Lower leg skin (tissue), 4 donors: ENCODE measurements around the gene CDC14A. TPM values are rescaled to one million over a fixed set of nuclear protein-coding genes. Genes with fewer than 3 reads are reported as not detected.

Experiments
- DNase-seq, 2 donors: peaks; one replicate each; pipeline ENCODE4 v3.0.0-alpha.2; 2019; ENCODE audit warnings: low spot score in 2 of 2
- H3K4me3 ChIP-seq: fragments of 200-600 bp; sonication (generic); 2 replicates; pipeline ENCODE4 v1.5.1; 2017; ENCODE audit warnings: mild to moderate bottlenecking, low read depth; ENCODE audit not compliant: poor library complexity, severe bottlenecking
- CTCF ChIP-seq, 3 donors: fragments of 450-650 bp; IDR thresholded peaks; one replicate each; pipeline ENCODE4 v1.5.1; 2016; ENCODE audit warnings: antibody characterized with exemption in 3 of 3, mild to moderate bottlenecking in 3 of 3, moderate library complexity in 2 of 3
- POLR2A ChIP-seq, 2 donors: fragments of 450-650 bp; IDR thresholded peaks; one replicate each; pipeline ENCODE4 v1.6.1; 2016 to 2017; ENCODE audit warnings: antibody characterized with exemption in 2 of 2, mild to moderate bottlenecking in 1 of 2, moderate library complexity in 1 of 2
- WGBS, 2 donors: methylation state at CpG; one replicate each; pipeline ENCODE4 v1.1.5; 2018; 5-methylcytosine and 5-hydroxymethylcytosine counted together
- intact Hi-C: fragments of 100-400 bp; cut with DNase I; formaldehyde crosslinking; loops from one replicate; pipeline ENCODE4 v1.15.0; 2023; ENCODE audit warnings: low total_unique reads
- total RNA-seq, 4 donors: library from RNA; depleted of rRNA; stranded (reverse); fragments of >200 nt; gene quantifications; one replicate each; pipeline ENCODE4 v1.1.0, GENCODE V29; 2016

CDC14A gene
- total RNA-seq, 4 donors from 2014 or later = 13.5 to 15.4 (median 14.4) TPM

GRCh38 chr1:100463791-100464424 is 111.6 kb downstream of the CDC14A start:
- intact Hi-C loops = loop anchor here (10.0 kb wide), 2 partner anchors 401 to 659 kb away; no protein-coding TSS in a partner anchor
- no peak for TF ChIP-seq POLR2A (IDR thresholded peaks at IDR 0.05)
- TF ChIP-seq CTCF (IDR thresholded peaks at IDR 0.05) = no peak
- 42 to 51% methylated on average over 10 of the region's 10 CpGs for WGBS, 2 donors
- DNase-seq = no peak
- no peak overlapping the region for H3K4me3 ChIP-seq

GRCh38 chr1:100469578-100469977 is 117.3 kb downstream of the CDC14A start:
- TF ChIP-seq CTCF (IDR thresholded peaks at IDR 0.05) = no peak
- WGBS, 2 donors = 90 to 100% methylated on average over 1 of the region's 1 CpG
- no peak for DNase-seq
- no peak overlapping the region for H3K4me3 ChIP-seq
- intact Hi-C loops = loop anchor here (10.0 kb wide), 2 partner anchors 395 to 665 kb away; no protein-coding TSS in a partner anchor

GRCh38 chr1:100474834-100475233 is 122.5 kb downstream of the CDC14A start:
- intact Hi-C loops = no loop called here
- no peak for TF ChIP-seq CTCF (IDR thresholded peaks at IDR 0.05)
- no peak for TF ChIP-seq POLR2A (IDR thresholded peaks at IDR 0.05)
- H3K4me3 ChIP-seq = no peak overlapping the region
- no peak for DNase-seq

- 89 to 90% methylated on average over 4 of the region's 4 CpGs for WGBS, 2 donors
Observed at GRCh38 chr1:100476735-100477290, 124.5 kb downstream of the CDC14A start.

GRCh38 chr1:100478816-100479215 is 126.5 kb downstream of the CDC14A start:
- WGBS, 2 donors = 80 to 86% methylated on average over 1 of the region's 1 CpG
- intact Hi-C loops = no loop called here
- DNase-seq = no peak
- no peak overlapping the region for H3K4me3 ChIP-seq
- TF ChIP-seq POLR2A (IDR thresholded peaks at IDR 0.05) (no peak), CTCF (IDR thresholded peaks at IDR 0.05) (no peak)

More at GRCh38 chr1:100476735-100477290, 124.5 kb downstream of the CDC14A start:
- no peak for DNase-seq
- no peak overlapping the region for H3K4me3 ChIP-seq
- TF ChIP-seq CTCF (IDR thresholded peaks at IDR 0.05) = no peak
- TF ChIP-seq POLR2A (IDR thresholded peaks at IDR 0.05) = no peak
- intact Hi-C loops = no loop called here
